ENCODE results near the gene DNAJC22.

The DNAJC22 gene

DNA sequence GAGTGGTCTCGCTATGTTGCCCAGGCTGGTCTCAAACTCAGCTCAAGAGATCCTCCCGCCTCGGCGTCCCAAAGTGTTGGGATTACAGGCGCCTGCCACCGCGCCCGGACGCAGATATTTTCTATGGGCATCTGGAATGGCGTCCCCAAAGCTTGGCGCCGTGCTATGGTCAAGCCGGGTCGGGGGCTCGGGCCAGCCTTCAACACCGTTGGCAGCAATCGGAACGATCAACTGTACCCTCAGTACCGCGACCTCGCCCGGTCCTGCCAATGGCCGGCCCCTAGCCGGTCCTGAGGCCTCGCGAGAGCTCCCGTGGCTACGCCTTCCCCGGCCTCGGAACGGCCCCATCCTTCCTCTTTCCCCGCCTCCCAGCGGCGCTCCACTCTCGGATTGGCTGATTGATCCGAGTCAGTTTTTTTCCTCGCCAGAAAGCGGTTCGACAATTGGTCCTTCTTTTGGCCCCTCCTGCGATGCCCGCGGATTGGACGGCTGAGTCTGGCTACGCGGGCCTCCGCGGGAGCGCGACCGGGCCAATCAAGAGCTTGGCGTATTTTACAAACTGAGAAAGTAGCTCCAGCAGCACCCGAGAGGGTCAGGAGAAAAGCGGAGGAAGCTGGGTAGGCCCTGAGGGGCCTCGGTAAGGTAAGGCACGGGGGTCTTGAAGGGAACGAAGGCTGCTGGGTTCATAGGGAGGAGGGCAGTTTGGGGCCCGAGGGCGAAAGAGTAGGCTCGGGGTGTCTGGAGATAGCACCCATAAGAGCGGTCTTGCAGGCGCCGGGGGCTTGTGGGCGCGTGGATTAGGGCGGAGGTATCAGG, 23.8 kb upstream of the DNAJC22 start, which contains the start of gene TROAP:
Gene TROAP (plus strand): TSS at position 548 of the 816 bp plus-strand sequence. CDS start 354 bp downstream, outside the sequence.
- Histone ChIP-seq H3K9me3 (ENCODE audit: severe bottlenecking) (no peaks in the 10 kb centered on the region), H3K27ac (peak within 1 kb of the TSS; percentile 88), H3K27me3 (ENCODE audit: insufficient read depth, low read depth, severe bottlenecking) (no peaks in the 10 kb centered on the region), H3K36me3 (peaks cover 33% of the 10 kb centered on the region), H3K4me3 (ENCODE audit: low read depth, low read length) (peak within 1 kb of the TSS; percentile 85)
- no peak for TF ChIP-seq CTCF (IDR thresholded peaks at IDR 0.05; ENCODE audit: low read depth, low read length)
- peak; percentile 98 for DNase-seq

DNA sequence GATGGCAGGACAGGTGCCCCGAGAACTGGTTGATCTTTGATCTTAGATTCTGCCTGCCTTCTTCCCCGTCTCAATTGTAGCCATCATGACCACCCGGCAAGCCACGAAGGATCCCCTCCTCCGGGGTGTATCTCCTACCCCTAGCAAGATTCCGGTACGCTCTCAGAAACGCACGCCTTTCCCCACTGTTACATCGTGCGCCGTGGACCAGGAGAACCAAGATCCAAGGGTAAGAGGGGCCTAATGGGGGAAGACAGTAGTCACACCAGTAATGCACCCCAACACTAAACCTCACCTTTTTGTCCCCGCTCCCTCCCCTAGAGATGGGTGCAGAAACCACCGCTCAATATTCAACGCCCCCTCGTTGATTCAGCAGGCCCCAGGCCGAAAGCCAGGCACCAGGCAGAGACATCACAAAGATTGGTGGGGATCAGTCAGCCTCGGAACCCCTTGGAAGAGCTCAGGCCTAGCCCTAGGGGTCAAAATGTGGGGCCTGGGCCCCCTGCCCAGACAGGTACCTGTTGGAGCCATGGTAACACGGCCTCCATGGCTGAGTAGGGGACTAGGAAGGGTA, 23.1 kb upstream of the DNAJC22 start:
- peaks cover 33% of the 10 kb centered on the region for H3K36me3 ChIP-seq
- no peaks in the 10 kb centered on the region for H3K9me3 ChIP-seq (ENCODE audit: severe bottlenecking)
- H3K4me3 ChIP-seq (ENCODE audit: low read depth, low read length), result peak overlapping the region; percentile 85
- DNase-seq, result no peak
- no peak for TF ChIP-seq CTCF (IDR thresholded peaks at IDR 0.05; ENCODE audit: low read depth, low read length)
- H3K27ac ChIP-seq, result peak overlapping the region; percentile 88
- no peaks in the 10 kb centered on the region for H3K27me3 ChIP-seq (ENCODE audit: insufficient read depth, low read depth, severe bottlenecking)

DNA sequence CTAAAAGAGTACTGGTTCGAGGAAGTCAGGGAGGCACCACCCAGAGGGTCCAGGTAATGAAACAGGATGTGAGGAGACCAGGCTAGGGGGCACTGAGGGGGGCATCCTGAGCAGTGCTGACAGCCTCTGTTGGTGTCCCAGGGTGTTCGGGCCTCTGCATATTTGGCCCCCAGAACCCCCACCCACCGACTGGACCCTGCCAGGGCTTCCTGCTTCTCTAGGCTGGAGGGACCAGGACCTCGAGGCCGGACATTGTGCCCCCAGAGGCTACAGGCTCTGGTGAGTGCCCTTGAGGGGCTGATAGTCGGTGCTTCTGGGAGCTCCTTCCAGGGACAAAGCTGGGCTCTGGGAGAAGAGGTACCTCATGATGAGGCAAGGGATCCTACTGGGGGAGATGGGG, 21.1 kb upstream of the DNAJC22 start:
- DNase-seq, result no peak
- Histone ChIP-seq H3K4me3 (ENCODE audit: low read depth, low read length) (no peak overlapping the region), H3K36me3 (peaks cover 47% of the 10 kb centered on the region), H3K9me3 (ENCODE audit: severe bottlenecking) (no peaks in the 10 kb centered on the region), H3K27me3 (ENCODE audit: insufficient read depth, low read depth, severe bottlenecking) (no peaks in the 10 kb centered on the region), H3K27ac (no peak overlapping the region)
- TF ChIP-seq CTCF (IDR thresholded peaks at IDR 0.05; ENCODE audit: low read depth, low read length), result no peak

DNA sequence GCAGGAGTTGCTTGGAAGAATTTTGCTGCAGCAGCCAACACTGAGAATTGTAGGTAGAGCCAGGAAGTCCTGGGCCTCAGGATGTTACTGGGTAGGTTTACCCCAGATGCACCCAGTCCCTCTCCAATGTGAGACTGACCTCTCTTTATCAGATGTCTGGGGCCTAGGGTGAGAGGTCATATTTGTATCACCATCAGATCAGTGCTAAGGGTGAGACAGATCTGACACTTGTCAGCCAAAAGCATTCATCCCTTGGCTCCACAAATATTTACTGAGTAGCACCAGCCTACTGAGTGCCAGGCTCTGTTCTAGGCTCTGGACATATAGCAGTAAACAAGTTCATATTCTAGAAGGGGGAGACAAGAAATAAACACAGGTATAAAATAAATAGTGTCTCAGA, 19.3 kb upstream of the DNAJC22 start:
- no peaks in the 10 kb centered on the region for H3K27me3 ChIP-seq (ENCODE audit: insufficient read depth, low read depth, severe bottlenecking)
- H3K27ac ChIP-seq, result no peak overlapping the region
- H3K36me3 ChIP-seq, result peaks cover 55% of the 10 kb centered on the region
- no peak for TF ChIP-seq CTCF (IDR thresholded peaks at IDR 0.05; ENCODE audit: low read depth, low read length)
- no peak overlapping the region for H3K4me3 ChIP-seq (ENCODE audit: low read depth, low read length)
- no peak for DNase-seq
- no peaks in the 10 kb centered on the region for H3K9me3 ChIP-seq (ENCODE audit: severe bottlenecking)

GRCh38 chr12:49327887-49328286, 18.8 kb upstream of the DNAJC22 start:
- Histone ChIP-seq H3K9me3 (ENCODE audit: severe bottlenecking) (no peaks in the 10 kb centered on the region), H3K36me3 (peaks cover 55% of the 10 kb centered on the region)
- TF ChIP-seq CTCF (IDR thresholded peaks at IDR 0.05; ENCODE audit: low read depth, low read length), result no peak

More at GRCh38 chr12:49327887-49328286, 18.8 kb upstream of the DNAJC22 start:
- DNase-seq, result no peak
- Histone ChIP-seq H3K27me3 (ENCODE audit: insufficient read depth, low read depth, severe bottlenecking) (no peaks in the 10 kb centered on the region), H3K4me3 (ENCODE audit: low read depth, low read length) (no peak overlapping the region), H3K27ac (no peak overlapping the region)

Measured in WERI-Rb-1 (cell line).